Colonic mucosa (tissue), 4 donors: ENCODE data around the gene IGSF10. TPM values are rescaled to one million over a fixed set of nuclear protein-coding genes. Genes with fewer than 3 reads are reported as not detected.
A peak's percentile ranks its signal among the peaks of the same experiment; 100 is the strongest.

Experiments
- DNase-seq: peaks from one replicate; pipeline ENCODE4 v3.0.0-alpha.2; 2020
- H3K27ac ChIP-seq: fragments of 200-600 bp; one replicate; pipeline ENCODE4 v1.8.0; 2021
- H3K27me3 ChIP-seq: fragments of 200-600 bp; one replicate; pipeline ENCODE4 v1.8.0; 2021
- H3K36me3 ChIP-seq: fragments of 200-600 bp; one replicate; pipeline ENCODE4 v1.8.0; 2021
- H3K4me1 ChIP-seq: fragments of 200-600 bp; one replicate; pipeline ENCODE4 v1.8.0; 2021; ENCODE audit warnings: mild to moderate bottlenecking
- H3K4me3 ChIP-seq: fragments of 200-600 bp; one replicate; pipeline ENCODE4 v1.8.0; 2021
- H3K9ac ChIP-seq, 2 donors: one replicate each; pipeline ENCODE4 v1.7.0; 2013; ENCODE audit warnings: control low read depth in 2 of 2, low read depth in 2 of 2, low read length in 2 of 2
- H3K9me3 ChIP-seq: fragments of 200-600 bp; one replicate; pipeline ENCODE4 v1.8.0; 2021
- CTCF ChIP-seq: fragments of 200-600 bp; IDR thresholded peaks from one replicate; pipeline ENCODE4 v1.8.0; 2022; ENCODE audit warnings: antibody characterized with exemption, mild to moderate bottlenecking
- intact Hi-C: fragments of 100-400 bp; cut with DNase I; formaldehyde crosslinking; loops from one replicate; pipeline ENCODE4 v1.14.1; 2022
- total RNA-seq, 2 donors: library from RNA; stranded (reverse); fragmentation: NEBNext Ultra II Directional in 1 of 2; extraction: Animal tissue kit (Norgen Biotek cat#: 25700) in 1 of 2; gene quantifications; one replicate each; pipeline ENCODE4 v1.2.1, GENCODE V29; 2021
- donor health status: healthy.
- donor health status: DM: no; HTN: no; CAD: no.
- donor health status: DM: no; HTN: no; CAD: no.

The IGSF10 gene
- total RNA-seq, 2 donors from 2014 or later, result 0.96 to 1.5 TPM

- H3K4me1 ChIP-seq, result no peaks in the 10 kb centered on the region
- no peak overlapping the region for H3K27ac ChIP-seq
- no peak overlapping the region for H3K4me3 ChIP-seq
- H3K27me3 ChIP-seq, result no peaks in the 10 kb centered on the region
- DNase-seq, result no peak
- no peaks in the 10 kb centered on the region for H3K36me3 ChIP-seq
- TF ChIP-seq CTCF, result no peak
- intact Hi-C loops, result no loop called here
- H3K9ac ChIP-seq, result no peak overlapping the region
- H3K9me3 ChIP-seq, result no peaks in the 10 kb centered on the region
Measured at GRCh38 chr3:151445273-151446001, 15.4 kb downstream of the IGSF10 start.

GRCh38 chr3:151443583-151443982 is 17.3 kb downstream of the IGSF10 start:
- TF ChIP-seq CTCF, result no peak
- no peak overlapping the region for H3K27ac ChIP-seq
- no peaks in the 10 kb centered on the region for H3K9me3 ChIP-seq
- H3K36me3 ChIP-seq, result no peaks in the 10 kb centered on the region
- intact Hi-C loops, result loop anchor here (5.0 kb wide), 1 partner anchor 474 kb away; no protein-coding TSS in a partner anchor
- H3K27me3 ChIP-seq, result no peaks in the 10 kb centered on the region
- no peak overlapping the region for H3K4me3 ChIP-seq
- no peaks in the 10 kb centered on the region for H3K4me1 ChIP-seq
- no peak overlapping the region for H3K9ac ChIP-seq
- no peak for DNase-seq

DNA sequence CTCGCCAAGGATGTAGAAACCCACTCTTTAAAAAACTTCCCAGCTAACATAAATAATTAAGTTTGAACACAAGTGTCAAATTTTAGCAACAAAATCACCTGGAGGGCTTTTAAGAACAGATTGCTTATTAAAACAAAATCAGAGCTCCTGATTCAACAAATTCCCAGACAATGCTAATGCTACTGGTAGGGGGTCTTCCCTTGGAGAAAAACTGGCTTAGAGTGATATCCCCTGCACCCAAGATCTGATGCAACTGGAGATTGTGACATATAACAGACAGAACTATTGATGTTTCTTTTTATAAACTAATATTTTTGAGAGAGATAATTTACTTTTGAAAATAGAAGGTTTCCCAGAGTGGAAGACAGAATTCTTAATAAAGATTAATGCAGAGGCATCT is 19.9 kb downstream of the IGSF10 start:
- no peaks in the 10 kb centered on the region for H3K36me3 ChIP-seq
- no peak for DNase-seq
- no peak overlapping the region for H3K4me3 ChIP-seq
- no peak for TF ChIP-seq CTCF
- intact Hi-C loops, result loop anchor here (5.0 kb wide), 1 partner anchor 476 kb away; no protein-coding TSS in a partner anchor
- H3K9ac ChIP-seq, result no peak overlapping the region
- H3K27me3 ChIP-seq, result no peaks in the 10 kb centered on the region
- H3K9me3 ChIP-seq, result no peaks in the 10 kb centered on the region
- no peaks in the 10 kb centered on the region for H3K4me1 ChIP-seq
- no peak overlapping the region for H3K27ac ChIP-seq

DNA sequence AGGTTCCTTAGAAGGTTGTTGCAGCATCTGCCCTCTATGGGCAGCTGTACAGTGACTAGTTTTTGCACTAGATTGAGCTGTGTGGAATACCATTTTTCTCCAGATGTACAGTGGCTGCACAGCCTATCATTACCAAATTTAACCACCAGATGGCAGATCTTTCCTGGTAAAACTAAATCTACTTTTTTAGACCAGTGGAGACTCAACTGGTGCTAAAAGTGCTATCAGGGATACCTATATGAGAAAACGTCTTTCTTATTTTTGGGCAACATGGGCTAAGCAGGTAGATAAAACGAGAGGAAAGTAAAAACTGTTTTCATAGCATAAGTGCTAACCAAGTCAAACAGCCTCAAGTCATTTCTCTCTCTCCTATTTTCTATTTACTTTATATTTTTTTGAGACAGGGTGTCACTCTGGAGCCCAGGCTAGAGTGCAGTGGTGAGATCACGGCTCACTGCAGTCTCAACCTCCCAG is 21.2 kb downstream of the IGSF10 start:
- DNase-seq, result peak; percentile 40
- no peaks in the 10 kb centered on the region for H3K9me3 ChIP-seq
- intact Hi-C loops, result loop anchor here (2.0 to 5.0 kb wide), 2 partner anchors 399 to 478 kb away; no protein-coding TSS in a partner anchor
- TF ChIP-seq CTCF, result peak; percentile 88
- no peaks in the 10 kb centered on the region for H3K36me3 ChIP-seq
- H3K27me3 ChIP-seq, result no peaks in the 10 kb centered on the region
- no peak overlapping the region for H3K4me3 ChIP-seq
- H3K9ac ChIP-seq, result no peak overlapping the region
- H3K27ac ChIP-seq, result no peak overlapping the region
- no peaks in the 10 kb centered on the region for H3K4me1 ChIP-seq

DNA sequence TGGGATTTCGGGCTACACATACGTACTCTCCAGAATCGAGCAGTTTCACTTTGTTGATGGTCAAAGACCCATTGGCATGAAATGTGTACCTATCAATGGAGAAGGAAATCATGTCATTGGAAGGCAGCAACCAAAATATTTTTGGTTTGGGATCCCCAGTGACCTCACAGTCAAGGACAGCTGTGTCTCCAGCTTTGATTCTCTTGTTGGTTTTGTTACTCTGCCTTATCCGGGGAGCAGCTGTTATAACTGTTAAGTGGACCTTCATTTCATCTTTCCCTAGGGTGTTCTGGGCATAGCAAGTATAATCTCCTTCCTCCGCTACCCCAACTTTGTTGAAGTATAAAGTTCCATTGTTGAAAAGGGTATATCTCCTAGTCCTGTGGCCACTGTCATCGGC is 23.0 kb downstream of the IGSF10 start:
- H3K27me3 ChIP-seq, result no peaks in the 10 kb centered on the region
- no peaks in the 10 kb centered on the region for H3K36me3 ChIP-seq
- H3K4me3 ChIP-seq, result no peak overlapping the region
- intact Hi-C loops, result loop anchor here (2.0 kb wide), 1 partner anchor 401 kb away; no protein-coding TSS in a partner anchor
- no peak for DNase-seq
- H3K9ac ChIP-seq, result no peak overlapping the region
- no peaks in the 10 kb centered on the region for H3K9me3 ChIP-seq
- no peak for TF ChIP-seq CTCF
- H3K27ac ChIP-seq, result no peak overlapping the region
- H3K4me1 ChIP-seq, result no peaks in the 10 kb centered on the region
